Gastrocnemius medialis (tissue), 4 donors: ENCODE measurements around the gene BLOC1S5.

Experiments used
- POLR2A ChIP-seq, 2 donors: fragments of 450-650 bp; IDR thresholded peaks; one replicate each; pipeline ENCODE4 v1.6.1; 2017; ENCODE audit warnings: antibody characterized with exemption in 2 of 2, mild to moderate bottlenecking in 2 of 2, moderate library complexity in 2 of 2
- TF ChIP-seq, protein P1 (sequence below), 5 experiments: fragments of 450-650 bp in 3 of 5; fragments of 200-600 bp in 2 of 5; sonication (generic) in 2 of 5; IDR thresholded peaks in 4 of 5; conservative IDR thresholded peaks in 1 of 5; 1 replicate in 4 of 5; 2 replicates in 1 of 5; pipeline ENCODE4 v1.5.1; 2016 to 2019; ENCODE audit warnings: antibody characterized with exemption in 5 of 5, mild to moderate bottlenecking in 3 of 5, moderate library complexity in 3 of 5

GRCh38 chr6:8086755-8087306 is 22.6 kb upstream of the BLOC1S5 start:
- TF ChIP-seq POLR2A (IDR thresholded peaks at IDR 0.05), result no peak
- TF ChIP-seq, protein P1, sequence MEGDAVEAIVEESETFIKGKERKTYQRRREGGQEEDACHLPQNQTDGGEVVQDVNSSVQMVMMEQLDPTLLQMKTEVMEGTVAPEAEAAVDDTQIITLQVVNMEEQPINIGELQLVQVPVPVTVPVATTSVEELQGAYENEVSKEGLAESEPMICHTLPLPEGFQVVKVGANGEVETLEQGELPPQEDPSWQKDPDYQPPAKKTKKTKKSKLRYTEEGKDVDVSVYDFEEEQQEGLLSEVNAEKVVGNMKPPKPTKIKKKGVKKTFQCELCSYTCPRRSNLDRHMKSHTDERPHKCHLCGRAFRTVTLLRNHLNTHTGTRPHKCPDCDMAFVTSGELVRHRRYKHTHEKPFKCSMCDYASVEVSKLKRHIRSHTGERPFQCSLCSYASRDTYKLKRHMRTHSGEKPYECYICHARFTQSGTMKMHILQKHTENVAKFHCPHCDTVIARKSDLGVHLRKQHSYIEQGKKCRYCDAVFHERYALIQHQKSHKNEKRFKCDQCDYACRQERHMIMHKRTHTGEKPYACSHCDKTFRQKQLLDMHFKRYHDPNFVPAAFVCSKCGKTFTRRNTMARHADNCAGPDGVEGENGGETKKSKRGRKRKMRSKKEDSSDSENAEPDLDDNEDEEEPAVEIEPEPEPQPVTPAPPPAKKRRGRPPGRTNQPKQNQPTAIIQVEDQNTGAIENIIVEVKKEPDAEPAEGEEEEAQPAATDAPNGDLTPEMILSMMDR (IDR thresholded peaks at IDR 0.05 in 4 of 5, conservative IDR thresholded peaks at IDR 0.05 in 1 of 5), result no peak
